DND-41 (cell line): ENCODE measurements around the gene EML1.
A peak's percentile ranks its signal among the peaks of the same experiment; 100 is the strongest.

ENCODE experiments used
- ATAC-seq: fragments of 200-7000 bp; cut with Tn5 transposase; 3 replicates; pipeline ENCODE4 v1.9.1; 2021; ENCODE audit warnings: low read depth; ENCODE audit not compliant: insufficient read depth
- DNase-seq: peaks from one replicate; pipeline ENCODE4 v3.0.0-alpha.2; 2020
- H2AFZ ChIP-seq: 2 replicates; pipeline ENCODE4 v1.6.0; 2012; ENCODE audit warnings: low read depth, low read length
- H3K27ac ChIP-seq: 2 replicates; pipeline ENCODE4 v1.5.1; 2012; ENCODE audit warnings: low read length, inconsistent platforms
- H3K27me3 ChIP-seq: fragments of 200-600 bp; sonication (generic); 2 replicates; pipeline ENCODE4 v1.6.0; 2012; ENCODE audit warnings: low read length, mild to moderate bottlenecking, inconsistent platforms; ENCODE audit not compliant: insufficient read depth, poor library complexity
- H3K36me3 ChIP-seq: 2 replicates; pipeline ENCODE4 v1.5.1; 2012; ENCODE audit warnings: low read length, inconsistent platforms; ENCODE audit not compliant: insufficient read depth
- H3K4me1 ChIP-seq: 2 replicates; pipeline ENCODE4 v1.5.1; 2012; ENCODE audit warnings: mild to moderate bottlenecking, low read length; ENCODE audit not compliant: insufficient read depth
- H3K4me2 ChIP-seq: 2 replicates; pipeline ENCODE4 v1.6.0; 2012; ENCODE audit warnings: mild to moderate bottlenecking, moderate library complexity, low read length, inconsistent platforms; ENCODE audit not compliant: insufficient read depth
- H3K4me3 ChIP-seq, 2 experiments: fragments of 200-600 bp in 1 of 2; shearing (Covaris generic) in 1 of 2; 2 replicates each; pipeline ENCODE4 v1.5.1; 2012 to 2016; ENCODE audit warnings: inconsistent platforms in 2 of 2, low read length in 2 of 2, mild to moderate bottlenecking in 2 of 2, low read depth in 1 of 2, moderate library complexity in 1 of 2
- H3K79me2 ChIP-seq: 2 replicates; pipeline ENCODE4 v1.6.0; 2012; ENCODE audit warnings: low read length, inconsistent platforms; ENCODE audit not compliant: insufficient read depth
- H3K9ac ChIP-seq: 2 replicates; pipeline ENCODE4 v1.6.0; 2012; ENCODE audit warnings: low read depth, mild to moderate bottlenecking, inconsistent platforms, low read length, moderate library complexity
- H3K9me3 ChIP-seq: 2 replicates; pipeline ENCODE4 v1.5.1; 2012; ENCODE audit warnings: low read length, moderate library complexity, mild to moderate bottlenecking, inconsistent platforms; ENCODE audit not compliant: insufficient read depth, severe bottlenecking
- H4K20me1 ChIP-seq: 2 replicates; pipeline ENCODE4 v1.6.0; 2012; ENCODE audit warnings: low read length; ENCODE audit not compliant: insufficient read depth
- EZH2 ChIP-seq: IDR thresholded peaks from 3 replicates; pipeline ENCODE4 v1.6.1; 2012; ENCODE audit warnings: borderline replicate concordance, low read depth, mild to moderate bottlenecking, moderate library complexity, low read length, inconsistent platforms; ENCODE audit not compliant: severe bottlenecking
- TF ChIP-seq, protein P1 (sequence below): IDR thresholded peaks from 2 replicates; pipeline ENCODE4 v1.5.1; 2012; ENCODE audit warnings: borderline replicate concordance, low read length, moderate library complexity, mild to moderate bottlenecking; ENCODE audit not compliant: poor library complexity, severe bottlenecking; ENCODE audit errors: extremely low read depth

EML1 gene, protein sequence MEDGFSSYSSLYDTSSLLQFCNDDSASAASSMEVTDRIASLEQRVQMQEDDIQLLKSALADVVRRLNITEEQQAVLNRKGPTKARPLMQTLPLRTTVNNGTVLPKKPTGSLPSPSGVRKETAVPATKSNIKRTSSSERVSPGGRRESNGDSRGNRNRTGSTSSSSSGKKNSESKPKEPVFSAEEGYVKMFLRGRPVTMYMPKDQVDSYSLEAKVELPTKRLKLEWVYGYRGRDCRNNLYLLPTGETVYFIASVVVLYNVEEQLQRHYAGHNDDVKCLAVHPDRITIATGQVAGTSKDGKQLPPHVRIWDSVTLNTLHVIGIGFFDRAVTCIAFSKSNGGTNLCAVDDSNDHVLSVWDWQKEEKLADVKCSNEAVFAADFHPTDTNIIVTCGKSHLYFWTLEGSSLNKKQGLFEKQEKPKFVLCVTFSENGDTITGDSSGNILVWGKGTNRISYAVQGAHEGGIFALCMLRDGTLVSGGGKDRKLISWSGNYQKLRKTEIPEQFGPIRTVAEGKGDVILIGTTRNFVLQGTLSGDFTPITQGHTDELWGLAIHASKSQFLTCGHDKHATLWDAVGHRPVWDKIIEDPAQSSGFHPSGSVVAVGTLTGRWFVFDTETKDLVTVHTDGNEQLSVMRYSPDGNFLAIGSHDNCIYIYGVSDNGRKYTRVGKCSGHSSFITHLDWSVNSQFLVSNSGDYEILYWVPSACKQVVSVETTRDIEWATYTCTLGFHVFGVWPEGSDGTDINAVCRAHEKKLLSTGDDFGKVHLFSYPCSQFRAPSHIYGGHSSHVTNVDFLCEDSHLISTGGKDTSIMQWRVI

DNA sequence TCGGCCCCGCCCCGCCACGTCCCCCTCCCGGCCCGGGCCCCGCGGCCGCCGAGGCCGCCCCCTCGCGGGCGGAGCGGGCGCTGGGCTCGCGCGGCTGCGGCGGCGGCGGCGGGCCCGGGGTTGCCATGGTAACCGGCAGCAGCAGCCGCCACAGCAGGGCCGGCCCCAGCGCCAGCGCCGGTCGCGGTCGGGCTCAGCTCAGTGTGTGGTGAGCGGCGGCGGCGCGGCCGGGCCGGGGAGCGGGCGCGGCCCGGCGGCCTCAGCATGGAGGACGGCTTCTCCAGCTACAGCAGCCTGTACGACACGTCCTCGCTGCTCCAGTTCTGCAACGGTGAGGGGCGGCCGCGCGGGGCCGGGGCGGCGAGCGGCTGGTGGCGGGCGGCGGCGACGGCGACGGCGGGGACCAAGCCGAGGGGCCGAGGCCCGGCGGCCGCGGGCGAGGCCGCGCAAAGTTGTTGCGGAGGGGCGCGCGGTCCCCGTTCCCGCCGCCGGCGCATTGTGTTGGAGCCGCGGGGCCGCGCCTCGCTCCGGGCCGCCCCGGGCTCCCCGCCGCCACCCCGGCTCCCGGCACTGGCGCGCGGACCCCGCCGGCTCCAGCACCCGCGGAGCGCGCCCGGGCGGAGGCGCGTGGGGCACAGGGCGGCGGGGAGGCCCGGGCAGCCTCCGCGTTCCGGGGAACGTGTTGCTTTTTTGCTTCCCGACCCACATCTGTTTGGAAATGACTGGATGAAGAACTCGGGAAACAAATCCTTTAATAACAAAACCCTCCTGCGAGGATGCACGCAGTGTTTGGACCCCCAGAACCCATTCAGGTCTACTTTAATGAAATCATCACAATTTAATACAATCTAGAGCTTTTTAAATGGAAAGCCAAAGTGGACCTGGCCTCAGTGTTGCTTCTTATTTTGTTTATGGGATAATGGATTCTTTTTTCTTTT, at the start of gene EML1:
TSS of gene EML1 (plus strand) at position 201 of the 938 bp plus-strand sequence. CDS start at position 265, 64 bp downstream.
- H3K27ac ChIP-seq, result no peak within 1 kb of the TSS
- ATAC-seq (peak; percentile 95), DNase-seq (peak; percentile 77)
- H2AFZ ChIP-seq, result no peak within 1 kb of the TSS
- no peaks in the 10 kb centered on the region for H3K79me2 ChIP-seq
- peaks cover 70% of the 10 kb centered on the region for H3K27me3 ChIP-seq
- H3K36me3 ChIP-seq, result no peaks in the 10 kb centered on the region
- H3K9me3 ChIP-seq, result no peaks in the 10 kb centered on the region
- 0 out of 2 replicates have a peak, but pooled peaks cover 3% of the 10 kb centered on the region for H4K20me1 ChIP-seq
- H3K4me3 ChIP-seq, result peak within 1 kb of the TSS in 1 of 2 experiments; percentile 37; a peak in 2 of 4 replicates
- no peak for TF ChIP-seq EZH2
- TF ChIP-seq, protein P1, sequence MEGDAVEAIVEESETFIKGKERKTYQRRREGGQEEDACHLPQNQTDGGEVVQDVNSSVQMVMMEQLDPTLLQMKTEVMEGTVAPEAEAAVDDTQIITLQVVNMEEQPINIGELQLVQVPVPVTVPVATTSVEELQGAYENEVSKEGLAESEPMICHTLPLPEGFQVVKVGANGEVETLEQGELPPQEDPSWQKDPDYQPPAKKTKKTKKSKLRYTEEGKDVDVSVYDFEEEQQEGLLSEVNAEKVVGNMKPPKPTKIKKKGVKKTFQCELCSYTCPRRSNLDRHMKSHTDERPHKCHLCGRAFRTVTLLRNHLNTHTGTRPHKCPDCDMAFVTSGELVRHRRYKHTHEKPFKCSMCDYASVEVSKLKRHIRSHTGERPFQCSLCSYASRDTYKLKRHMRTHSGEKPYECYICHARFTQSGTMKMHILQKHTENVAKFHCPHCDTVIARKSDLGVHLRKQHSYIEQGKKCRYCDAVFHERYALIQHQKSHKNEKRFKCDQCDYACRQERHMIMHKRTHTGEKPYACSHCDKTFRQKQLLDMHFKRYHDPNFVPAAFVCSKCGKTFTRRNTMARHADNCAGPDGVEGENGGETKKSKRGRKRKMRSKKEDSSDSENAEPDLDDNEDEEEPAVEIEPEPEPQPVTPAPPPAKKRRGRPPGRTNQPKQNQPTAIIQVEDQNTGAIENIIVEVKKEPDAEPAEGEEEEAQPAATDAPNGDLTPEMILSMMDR, result no peak
- peak within 1 kb of the TSS; percentile 57 for H3K4me2 ChIP-seq
- peaks cover 9% of the 10 kb centered on the region; the same call in 1 of the 2 replicates for H3K4me1 ChIP-seq
- H3K9ac ChIP-seq, result no peak within 1 kb of the TSS

DNA sequence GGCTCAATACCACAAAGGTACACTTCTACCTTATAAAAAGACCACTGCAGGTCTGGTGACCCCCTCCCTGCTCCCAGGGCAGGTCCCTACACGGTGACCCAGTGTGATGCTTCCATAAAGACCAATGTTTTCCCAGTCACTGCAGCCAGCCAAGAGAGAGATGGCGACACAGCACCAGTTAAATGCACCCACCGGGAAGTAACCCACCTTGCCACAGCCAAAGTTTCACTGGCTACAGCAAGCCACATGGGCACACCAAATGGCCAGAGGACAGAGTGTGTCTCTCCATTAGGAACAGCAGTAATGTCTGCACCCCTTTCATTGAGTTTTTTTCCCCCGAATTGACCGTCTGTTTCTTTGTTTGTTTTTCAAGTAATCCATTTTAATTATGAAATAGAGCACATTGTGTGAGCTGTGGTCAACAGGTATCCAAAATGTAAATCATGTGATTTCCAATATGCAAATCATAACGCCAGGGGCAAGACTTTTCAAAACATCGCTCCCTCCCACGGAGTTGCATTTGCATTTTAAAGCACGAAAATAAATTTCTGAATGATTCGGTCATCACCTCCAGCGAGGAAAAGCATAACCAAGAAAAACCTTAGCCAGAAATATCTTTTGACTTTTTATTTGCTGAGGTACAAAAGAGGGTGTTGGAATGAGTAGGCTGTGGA, 48.9 kb upstream of the EML1 start:
- H3K27me3 ChIP-seq, result peaks cover 12% of the 10 kb centered on the region
- no peak for ATAC-seq
- no peak for TF ChIP-seq EZH2
- TF ChIP-seq, protein P1, result no peak
- H3K4me1 ChIP-seq, result no peaks in the 10 kb centered on the region
- H3K4me3 ChIP-seq, result no peak overlapping the region
- H3K27ac ChIP-seq, result no peak overlapping the region
- H3K36me3 ChIP-seq, result no peaks in the 10 kb centered on the region
- H4K20me1 ChIP-seq, result 0 out of 2 replicates have a peak, but pooled peaks cover 2% of the 10 kb centered on the region
- H3K4me2 ChIP-seq, result no peak overlapping the region
- DNase-seq, result no peak
- no peak overlapping the region for H2AFZ ChIP-seq
- no peak overlapping the region for H3K9ac ChIP-seq
- no peaks in the 10 kb centered on the region for H3K79me2 ChIP-seq
- no peaks in the 10 kb centered on the region for H3K9me3 ChIP-seq

DNA sequence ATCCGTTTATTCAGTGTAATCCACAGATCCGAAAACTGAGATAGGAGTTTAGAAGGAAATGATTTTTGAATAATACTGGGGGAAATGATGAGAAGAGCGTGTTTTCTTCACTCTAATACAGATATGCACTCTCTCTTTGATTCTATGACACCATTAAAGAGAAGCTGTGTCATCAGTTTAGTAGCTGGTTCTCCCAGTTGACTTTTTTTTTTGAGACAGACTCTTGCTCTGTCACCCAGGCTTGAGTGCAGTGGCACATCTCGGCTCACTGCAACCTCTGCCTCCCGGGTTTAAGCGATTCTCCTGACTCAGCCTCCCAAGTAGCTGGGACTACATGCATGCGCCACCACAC, 48.4 kb upstream of the EML1 start:
- no peak overlapping the region for H3K4me3 ChIP-seq
- ATAC-seq (no peak), DNase-seq (no peak)
- no peak overlapping the region for H3K27ac ChIP-seq
- no peaks in the 10 kb centered on the region for H3K79me2 ChIP-seq
- H3K4me1 ChIP-seq, result no peaks in the 10 kb centered on the region
- TF ChIP-seq, protein P1, result no peak
- no peak for TF ChIP-seq EZH2
- no peak overlapping the region for H3K4me2 ChIP-seq
- H3K9ac ChIP-seq, result no peak overlapping the region
- H2AFZ ChIP-seq, result no peak overlapping the region
- H3K27me3 ChIP-seq, result peaks cover 12% of the 10 kb centered on the region
- H3K9me3 ChIP-seq, result no peaks in the 10 kb centered on the region
- H4K20me1 ChIP-seq, result 0 out of 2 replicates have a peak, but pooled peaks cover 2% of the 10 kb centered on the region
- H3K36me3 ChIP-seq, result no peaks in the 10 kb centered on the region
